ENCODE measurements around the gene LRRC55. TPM values are rescaled to one million over a fixed set of nuclear protein-coding genes. Genes with fewer than 3 reads are reported as not detected.

LRRC55 gene
- polyA plus RNA-seq, 1 of the 3 experiments (the other 2 are of a cell fraction) = not detected

DNA sequence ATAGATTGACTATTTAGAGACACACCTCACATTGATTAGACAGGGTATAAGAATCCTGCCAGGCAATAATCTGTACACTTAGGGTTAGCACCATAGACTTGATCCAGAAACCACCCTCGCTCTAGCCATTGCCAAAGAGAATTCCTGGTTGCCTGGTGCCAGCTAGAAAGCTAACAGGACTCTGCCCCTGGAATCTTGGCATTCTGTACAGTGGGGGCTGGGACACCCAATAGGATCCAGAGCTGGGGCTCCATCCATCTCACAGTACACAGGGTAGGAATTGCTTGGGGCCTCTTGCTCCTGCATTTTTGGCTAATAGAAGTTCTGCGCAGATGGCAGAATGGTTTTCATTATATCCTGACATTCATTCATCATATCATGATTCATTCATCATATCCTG, 58.3 kb downstream of the LRRC55 start:
- Histone ChIP-seq H3K36me3 (replicated peaks in 1 of 2; ENCODE audit: control insufficient read depth in 1 of 2, insufficient read depth in 2 of 2, low read length in 1 of 2) (no peaks in the 10 kb centered on the region), H3K4me3 (ENCODE audit: low read depth in 2 of 2, low read length in 1 of 2) (no peak overlapping the region), H3K9me2 (no peaks in the 10 kb centered on the region), H3K79me2 (ENCODE audit: insufficient read depth) (no peaks in the 10 kb centered on the region), H3K27me3 (ENCODE audit: insufficient read depth) (no peaks in the 10 kb centered on the region), H3K27ac (ENCODE audit: low read depth in 2 of 2, low read length in 1 of 2) (peak overlapping the region in 1 of 2 experiments; percentile 99; a peak in 2 of 4 replicates), H3K9me3 (no peaks in the 10 kb centered on the region), H4K20me1 (ENCODE audit: insufficient read depth) (no peaks in the 10 kb centered on the region), H3K4me1 (ENCODE audit: control insufficient read depth in 1 of 2, insufficient read depth in 2 of 2, low read depth in 1 of 2, low read length in 1 of 2) (peaks cover 0 to 46% of the 10 kb centered on the region in 2 experiments; a peak in 2 of 4 replicates), H3K9ac (no peak overlapping the region), H3F3A (replicated peaks; ENCODE audit: insufficient read depth) (no peaks in the 10 kb centered on the region), H3K4me2 (no peak overlapping the region), H2AFZ (ENCODE audit: low read depth) (no peak overlapping the region)
- CTCF ChIA-PET = interaction anchor here (0.8 to 4.4 kb wide), 8 partner anchors 9 to 398 kb away, joined by 3 to 52 read pairs (median 6); no protein-coding TSS in a partner anchor
- POLR2A ChIA-PET = interaction anchor here (1.2 to 2.1 kb wide), 4 partner anchors 9 to 139 kb away, joined by 4 to 11 read pairs (median 6); no protein-coding TSS in a partner anchor
- TF ChIP-seq TEAD4 (IDR thresholded peaks at IDR 0.05; ENCODE audit: borderline replicate concordance, insufficient read depth) = no peak
- no peak for TF ChIP-seq ELF1 (IDR thresholded peaks at IDR 0.05)
- DNase-seq = peak; percentile 47
- 63% methylated on average over 2 of the region's 2 CpGs for WGBS (ENCODE audit: low lambda C conversion rate)

DNA sequence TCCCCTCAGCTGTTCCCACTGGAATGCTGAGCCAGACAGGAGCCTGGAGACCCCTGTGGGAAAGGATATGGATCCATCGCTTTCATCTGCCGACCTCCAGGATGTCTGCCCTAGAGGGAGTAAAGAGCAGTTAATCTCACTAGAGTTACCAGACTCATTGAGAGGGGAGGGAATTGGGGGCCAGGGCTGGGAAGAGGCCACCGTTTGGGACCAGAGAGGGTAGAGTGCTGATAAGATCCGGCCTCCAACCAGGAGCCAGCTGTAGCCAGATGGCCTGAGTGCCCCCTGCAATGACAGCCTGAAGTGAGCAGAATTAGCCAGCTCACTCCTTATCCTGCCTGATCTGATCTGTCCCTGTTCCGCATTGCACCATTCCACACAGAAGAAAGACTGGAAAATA, 59.0 kb downstream of the LRRC55 start:
- peak; percentile 89 for DNase-seq
- Histone ChIP-seq H3K36me3 (replicated peaks in 1 of 2; ENCODE audit: control insufficient read depth in 1 of 2, insufficient read depth in 2 of 2, low read length in 1 of 2) (no peaks in the 10 kb centered on the region), H4K20me1 (ENCODE audit: insufficient read depth) (no peaks in the 10 kb centered on the region), H3K4me3 (ENCODE audit: low read depth in 2 of 2, low read length in 1 of 2) (no peak overlapping the region), H3K9me2 (no peaks in the 10 kb centered on the region), H3K9ac (no peak overlapping the region), H3K27ac (ENCODE audit: low read depth in 2 of 2, low read length in 1 of 2) (peak overlapping the region in 1 of 2 experiments; percentile 99; a peak in 2 of 4 replicates), H3K9me3 (no peaks in the 10 kb centered on the region), H3K27me3 (ENCODE audit: insufficient read depth) (no peaks in the 10 kb centered on the region), H3K4me2 (no peak overlapping the region), H2AFZ (ENCODE audit: low read depth) (no peak overlapping the region), H3K79me2 (ENCODE audit: insufficient read depth) (no peaks in the 10 kb centered on the region), H3F3A (replicated peaks; ENCODE audit: insufficient read depth) (no peaks in the 10 kb centered on the region), H3K4me1 (ENCODE audit: control insufficient read depth in 1 of 2, insufficient read depth in 2 of 2, low read depth in 1 of 2, low read length in 1 of 2) (peaks cover 0 to 46% of the 10 kb centered on the region in 2 experiments; a peak in 2 of 4 replicates)
- POLR2A ChIA-PET = interaction anchor here (0.7 to 2.1 kb wide), 5 partner anchors 8 to 464 kb away, joined by 3 to 11 read pairs (median 5); no protein-coding TSS in a partner anchor
- WGBS (ENCODE audit: low lambda C conversion rate) = 30% methylated on average over 5 of the region's 5 CpGs
- no peak for TF ChIP-seq SMC3 (IDR thresholded peaks at IDR 0.05; ENCODE audit: low read depth, low read length)
- TF ChIP-seq GATA2 (CRISPR knock-in tag; IDR thresholded peaks at IDR 0.05) = peak; percentile 95
- TF ChIP-seq CHD2 (IDR thresholded peaks at IDR 0.05; ENCODE audit: low read length, partially characterized antibody) = peak; percentile 65
- TF ChIP-seq EP300 (IDR thresholded peaks at IDR 0.05; ENCODE audit: borderline replicate concordance in 1 of 2, low read depth in 1 of 2, low read length in 1 of 2) = peak; percentile 30 to 96; a peak in 2 of 4 replicates
- TF ChIP-seq, protein P1, sequence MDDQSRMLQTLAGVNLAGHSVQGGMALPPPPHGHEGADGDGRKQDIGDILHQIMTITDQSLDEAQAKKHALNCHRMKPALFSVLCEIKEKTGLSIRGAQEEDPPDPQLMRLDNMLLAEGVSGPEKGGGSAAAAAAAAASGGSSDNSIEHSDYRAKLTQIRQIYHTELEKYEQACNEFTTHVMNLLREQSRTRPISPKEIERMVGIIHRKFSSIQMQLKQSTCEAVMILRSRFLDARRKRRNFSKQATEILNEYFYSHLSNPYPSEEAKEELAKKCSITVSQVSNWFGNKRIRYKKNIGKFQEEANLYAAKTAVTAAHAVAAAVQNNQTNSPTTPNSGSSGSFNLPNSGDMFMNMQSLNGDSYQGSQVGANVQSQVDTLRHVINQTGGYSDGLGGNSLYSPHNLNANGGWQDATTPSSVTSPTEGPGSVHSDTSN (IDR thresholded peaks at IDR 0.05) = no peak
- TF ChIP-seq FOXJ3 (CRISPR knock-in tag; IDR thresholded peaks at IDR 0.05) = peak; percentile 61; the same call in 1 of the 2 replicates
- TF ChIP-seq RCOR1 (IDR thresholded peaks at IDR 0.05; ENCODE audit: low read length) = peak; percentile 91
- peak; percentile 62; the same call in 1 of the 2 replicates for TF ChIP-seq MXI1 (IDR thresholded peaks at IDR 0.05; ENCODE audit: low read depth, low read length)
- peak; percentile 24; the same call in 1 of the 2 replicates for TF ChIP-seq POLR2AphosphoS5 (IDR thresholded peaks at IDR 0.05; ENCODE audit: low read depth, low read length)
- CTCF ChIA-PET = interaction anchor here (0.9 to 4.4 kb wide), 7 partner anchors 8 to 398 kb away, joined by 3 to 52 read pairs (median 8); no protein-coding TSS in a partner anchor

Other genes starting within 250 kb of the LRRC55 start
- not detected in 2 replicates for gene OR5AK2, start 193.0 kb upstream of the LRRC55 start, polyA plus RNA-seq (2012; rRNA removed)
- gene APLNR, start 55.3 kb downstream of the LRRC55 start, polyA plus RNA-seq (2012; rRNA removed) = 0.03 and 0.15 TPM in 2 replicates
- 29.6 and 43.3 TPM in 2 replicates for gene TNKS1BP1, start 143.0 kb downstream of the LRRC55 start, polyA plus RNA-seq (2012; rRNA removed)
- 122 and 137 TPM in 2 replicates for gene SSRP1, start 153.9 kb downstream of the LRRC55 start, polyA plus RNA-seq (2012; rRNA removed)
- gene P2RX3, start 156.4 kb downstream of the LRRC55 start, polyA plus RNA-seq (2012; rRNA removed) = not detected in 2 replicates
- gene PRG3, start 199.2 kb downstream of the LRRC55 start, polyA plus RNA-seq (2012; rRNA removed) = not detected in 2 replicates
- not detected in 2 replicates for gene PRG2, start 208.7 kb downstream of the LRRC55 start, polyA plus RNA-seq (2012; rRNA removed)
- gene SLC43A3, start 245.2 kb downstream of the LRRC55 start, polyA plus RNA-seq (2012; rRNA removed) = 4.1 and 4.7 TPM in 2 replicates

Measured in SK-N-SH (cell line).